DMS79 treated with DMSO at 0.1 percent for 48 hours (cell line): ENCODE measurements around the gene ZNF330.
A peak's percentile ranks its signal among the peaks of the same experiment; 100 is the strongest.
"Not testable (repeated sequence)": the region's sequence is repeated elsewhere in the genome, so short reads cannot be mapped to it uniquely, and the experiment has no call there.

ENCODE experiments used
- DNase-seq: peaks from one replicate; lab custom pipeline; 2025; lab: John Stamatoyannopoulos, UW

The ZNF330 gene

GRCh38 chr4:141220691-141221659 lies at the start of gene ZNF330:
ZNF330 (plus strand) TSS chr4:141220895; CDS start chr4:141222372, 1,477 bp downstream.
- DNase-seq: peak; percentile 26

- DNase-seq: no peak
These were observed 46.2 kb upstream of the ZNF330 start for GRCh38 chr4:141174457-141174856.

- no peak for DNase-seq
These were observed 43.5 kb upstream of the ZNF330 start for GRCh38 chr4:141177171-141177570.

GRCh38 chr4:141179474-141180373 lies 41.0 kb upstream of the ZNF330 start:
- DNase-seq: no peak

- no peak for DNase-seq
These were observed 39.5 kb upstream of the ZNF330 start for GRCh38 chr4:141180991-141181761.

- DNase-seq: not testable (repeated sequence)
These were observed 37.2 kb upstream of the ZNF330 start for GRCh38 chr4:141183491-141183890.

GRCh38 chr4:141192564-141192963 lies 28.1 kb upstream of the ZNF330 start:
- DNase-seq: no peak

- DNase-seq: no peak
These were observed 27.1 kb upstream of the ZNF330 start for GRCh38 chr4:141193516-141194034.

GRCh38 chr4:141195095-141195707 lies 25.5 kb upstream of the ZNF330 start:
- no peak for DNase-seq

GRCh38 chr4:141196227-141196933 lies 24.3 kb upstream of the ZNF330 start:
- no peak for DNase-seq

GRCh38 chr4:141207961-141208360 lies 12.7 kb upstream of the ZNF330 start:
- DNase-seq: no peak

GRCh38 chr4:141210168-141210567 lies 10.5 kb upstream of the ZNF330 start:
- DNase-seq: no peak

GRCh38 chr4:141213550-141213991 lies 7.1 kb upstream of the ZNF330 start:
- no peak for DNase-seq

GRCh38 chr4:141215030-141215429 lies 5.7 kb upstream of the ZNF330 start:
- no peak for DNase-seq

GRCh38 chr4:141216002-141216761 lies 4.5 kb upstream of the ZNF330 start:
- no peak for DNase-seq

GRCh38 chr4:141220271-141220670 lies 424 bp upstream of the ZNF330 start:
- DNase-seq: no peak

- DNase-seq: no peak
These were observed 2.7 kb downstream of the ZNF330 start for GRCh38 chr4:141223418-141223817.

GRCh38 chr4:141227280-141227679 lies 6.6 kb downstream of the ZNF330 start:
- not testable (repeated sequence) for DNase-seq

- no peak for DNase-seq
These were observed 8.9 kb downstream of the ZNF330 start for GRCh38 chr4:141229408-141230101.
